H9 (cell line): ENCODE data around the gene DOCK11. TPM values are rescaled to one million over a fixed set of nuclear protein-coding genes. Genes with fewer than 3 reads are reported as not detected.
"Not testable (repeated sequence)": the region's sequence is repeated elsewhere in the genome, so short reads cannot be mapped to it uniquely, and the experiment has no call there.

ENCODE experiments used
- DNase-seq: peaks from one replicate; pipeline ENCODE4 v3.0.0-alpha.2; 2017
- H2AFZ ChIP-seq: one replicate; pipeline ENCODE4 v1.6.1; 2013; ENCODE audit warnings: mild to moderate bottlenecking, low read length, control low read depth, moderate library complexity
- H2AK5ac ChIP-seq: 2 replicates; pipeline ENCODE4 v1.6.1; 2013; ENCODE audit warnings: low read length, control low read depth, mixed read lengths; ENCODE audit not compliant: insufficient read length
- H2BK120ac ChIP-seq: one replicate; pipeline ENCODE4 v1.6.1; 2013; ENCODE audit warnings: low read depth, mild to moderate bottlenecking, low read length, control low read depth, inconsistent platforms; ENCODE audit not compliant: poor library complexity, severe bottlenecking
- H2BK12ac ChIP-seq: 2 replicates; pipeline ENCODE4 v1.6.1; 2013; ENCODE audit warnings: low read length, control low read depth, mixed read lengths, low read depth; ENCODE audit not compliant: insufficient read length
- H2BK15ac ChIP-seq: 2 replicates; pipeline ENCODE4 v1.6.1; 2013; ENCODE audit warnings: low read depth, low read length, control low read depth
- H2BK20ac ChIP-seq: one replicate; pipeline ENCODE4 v1.6.1; 2013; ENCODE audit warnings: low read depth, mild to moderate bottlenecking, low read length, control low read depth, inconsistent platforms; ENCODE audit not compliant: poor library complexity, severe bottlenecking
- H2BK5ac ChIP-seq: 2 replicates; pipeline ENCODE4 v1.6.1; 2013; ENCODE audit warnings: low read length, control low read depth, mixed read lengths; ENCODE audit not compliant: insufficient read length
- H3K14ac ChIP-seq: 2 replicates; pipeline ENCODE4 v1.6.1; 2013; ENCODE audit warnings: low read length, control low read depth; ENCODE audit not compliant: insufficient read depth
- H3K18ac ChIP-seq: 2 replicates; pipeline ENCODE4 v1.6.1; 2013; ENCODE audit warnings: low read depth, mild to moderate bottlenecking, mixed read lengths, low read length, control low read depth; ENCODE audit not compliant: insufficient read length
- H3K23ac ChIP-seq: 2 replicates; pipeline ENCODE4 v1.6.1; 2013; ENCODE audit warnings: low read length, control low read depth, mixed read lengths, low read depth; ENCODE audit not compliant: insufficient read length
- H3K23me2 ChIP-seq: 2 replicates; pipeline ENCODE4 v1.6.1; 2013; ENCODE audit warnings: low read depth, mild to moderate bottlenecking, mixed read lengths, low read length, control low read depth; ENCODE audit not compliant: insufficient read length, poor library complexity, severe bottlenecking
- H3K27ac ChIP-seq: 2 replicates; pipeline ENCODE4 v1.5.1; 2013; ENCODE audit warnings: low read length, control low read depth, mixed read lengths, low read depth; ENCODE audit not compliant: insufficient read length
- H3K27me3 ChIP-seq: 2 replicates; pipeline ENCODE4 v1.6.1; 2013; ENCODE audit warnings: low read length, control low read depth, inconsistent platforms; ENCODE audit not compliant: insufficient read depth
- H3K4ac ChIP-seq: 2 replicates; pipeline ENCODE4 v1.6.1; 2013; ENCODE audit warnings: low read depth, mild to moderate bottlenecking, control low read depth, inconsistent platforms, low read length, moderate library complexity
- H3K4me1 ChIP-seq: 2 replicates; pipeline ENCODE4 v1.6.1; 2013; ENCODE audit warnings: low read length, control low read depth, inconsistent platforms; ENCODE audit not compliant: insufficient read depth
- H3K4me2 ChIP-seq: 2 replicates; pipeline ENCODE4 v1.6.1; 2013; ENCODE audit warnings: low read length, control low read depth, mixed read lengths; ENCODE audit not compliant: insufficient read length, insufficient read depth
- H3K56ac ChIP-seq: 2 replicates; pipeline ENCODE4 v1.6.1; 2013; ENCODE audit warnings: low read depth, mild to moderate bottlenecking, mixed read lengths, low read length, control low read depth; ENCODE audit not compliant: insufficient read length
- H3K79me1 ChIP-seq: 2 replicates; pipeline ENCODE4 v1.6.1; 2013; ENCODE audit warnings: low read depth, mild to moderate bottlenecking, moderate library complexity, low read length, control low read depth, inconsistent platforms; ENCODE audit not compliant: insufficient read depth, poor library complexity, severe bottlenecking
- H3K79me2 ChIP-seq: 2 replicates; pipeline ENCODE4 v1.6.1; 2013; ENCODE audit warnings: low read length, control low read depth, inconsistent platforms; ENCODE audit not compliant: insufficient read depth
- H3K9ac ChIP-seq: 2 replicates; pipeline ENCODE4 v1.6.1; 2013; ENCODE audit warnings: low read length, control low read depth, mixed read lengths; ENCODE audit not compliant: insufficient read length; ENCODE audit errors: extremely low read depth
- H3K9me3 ChIP-seq: one replicate; pipeline ENCODE4 v1.6.1; 2013; ENCODE audit warnings: low read depth, low read length, inconsistent platforms; ENCODE audit not compliant: control insufficient read depth
- H3T11ph ChIP-seq: one replicate; pipeline ENCODE4 v1.6.1; 2013; ENCODE audit warnings: mild to moderate bottlenecking, low read length, control low read depth, inconsistent platforms
- H4K20me1 ChIP-seq: one replicate; pipeline ENCODE4 v1.6.1; 2013; ENCODE audit not compliant: control insufficient read depth, insufficient read length, insufficient read depth
- H4K5ac ChIP-seq: 2 replicates; pipeline ENCODE4 v1.6.1; 2013; ENCODE audit warnings: low read depth, mild to moderate bottlenecking, mixed read lengths, low read length, control low read depth; ENCODE audit not compliant: insufficient read length
- H4K8ac ChIP-seq: replicated peaks from 2 replicates; pipeline ENCODE4 v1.6.1; 2013; ENCODE audit warnings: low read length, control low read depth, mixed read lengths, low read depth; ENCODE audit not compliant: insufficient read length
- H4K91ac ChIP-seq: 2 replicates; pipeline ENCODE4 v1.6.1; 2013; ENCODE audit warnings: low read depth, mild to moderate bottlenecking, moderate library complexity, mixed read lengths, low read length, control low read depth; ENCODE audit not compliant: insufficient read length
- H3K27ac Mint-ChIP-seq, 3 experiments: 2 replicates in 2 of 3; 3 replicates in 1 of 3; pipeline ENCODE4 v1.8.0; 2020 to 2021; ENCODE audit warnings: mixed read lengths in 3 of 3, mild to moderate bottlenecking in 1 of 3, moderate library complexity in 1 of 3
- H3K27me3 Mint-ChIP-seq: 2 replicates; pipeline ENCODE4 v1.8.0; 2021; ENCODE audit warnings: low read depth, mild to moderate bottlenecking, moderate library complexity, mixed read lengths
- H3K36me3 Mint-ChIP-seq, 3 experiments: 2 replicates in 2 of 3; 3 replicates in 1 of 3; pipeline ENCODE4 v1.8.0; 2020 to 2021; ENCODE audit warnings: low read depth in 3 of 3, mixed read lengths in 3 of 3; ENCODE audit not compliant: insufficient read depth in 1 of 3
- H3K4me1 Mint-ChIP-seq, 2 experiments: 2 replicates each; pipeline ENCODE4 v1.8.0; 2020; ENCODE audit warnings: mixed read lengths in 2 of 2
- H3K4me3 Mint-ChIP-seq, 2 experiments: 2 replicates in 1 of 2; 3 replicates in 1 of 2; pipeline ENCODE4 v1.8.0; 2020 to 2021; ENCODE audit warnings: mild to moderate bottlenecking in 2 of 2, mixed read lengths in 2 of 2, moderate library complexity in 1 of 2
- H3K9me3 Mint-ChIP-seq, 2 experiments: 2 replicates in 1 of 2; 3 replicates in 1 of 2; pipeline ENCODE4 v1.8.0; 2020; ENCODE audit warnings: mild to moderate bottlenecking in 2 of 2, mixed read lengths in 2 of 2, moderate library complexity in 1 of 2
- CTCF ChIP-seq: fragments of 200-600 bp; sonication (generic); conservative IDR thresholded peaks from 3 replicates; pipeline ENCODE4 v1.8.0; 2021; ENCODE audit warnings: antibody characterized with exemption, mild to moderate bottlenecking
- WGBS: extraction: QIAGEN DNeasy Blood & Tissue Kit; methylation state at CpG from one replicate; pipeline ENCODE4 v1.1.7; 2013; ENCODE audit warnings: missing lambda C conversion rate, low lambda C conversion rate, mixed read lengths; ENCODE audit not compliant: insufficient read length; ENCODE audit errors: extremely low coverage; 5-methylcytosine and 5-hydroxymethylcytosine counted together
- total RNA-seq: library from RNA; stranded (reverse); gene quantifications from 2 replicates; pipeline ENCODE4 v1.2.1, GENCODE V29; 2021

Gene DOCK11
- total RNA-seq, 1 experiment from 2014 or later = 6.2 TPM

- no peak overlapping the region for H3K14ac ChIP-seq
- no peak overlapping the region for H2AK5ac ChIP-seq
- H2BK5ac ChIP-seq = no peak overlapping the region
- no peaks in the 10 kb centered on the region for H3K23me2 ChIP-seq
- H3T11ph ChIP-seq = no peak overlapping the region
- H3K18ac ChIP-seq = no peak overlapping the region
- no peak overlapping the region for H4K5ac ChIP-seq
- no peaks in the 10 kb centered on the region for H3K27me3 ChIP-seq
- no peak overlapping the region for H3K9ac ChIP-seq
- no peak overlapping the region for H3K56ac ChIP-seq
- H2BK12ac ChIP-seq = no peak overlapping the region
- TF ChIP-seq CTCF = no peak
- no peaks in the 10 kb centered on the region for H3K27me3 Mint-ChIP-seq
- no peak overlapping the region for H2BK15ac ChIP-seq
- H2BK20ac ChIP-seq = no peak overlapping the region
- no CpG with 5 or more reads among the region's 1 CpG for WGBS
- H3K27ac ChIP-seq = no peak overlapping the region
- DNase-seq = no peak
- H2AFZ ChIP-seq = no peak overlapping the region
- no peaks in the 10 kb centered on the region for H3K4me1 ChIP-seq
- no peak overlapping the region for H3K23ac ChIP-seq
- no peak overlapping the region for H4K91ac ChIP-seq
- H4K8ac ChIP-seq = no peak overlapping the region
- H3K4me1 Mint-ChIP-seq = no peaks in the 10 kb centered on the region
- H3K9me3 ChIP-seq = peaks cover 13% of the 10 kb centered on the region
- no peaks in the 10 kb centered on the region for H3K79me2 ChIP-seq
- H3K9me3 Mint-ChIP-seq = peaks cover 0 to 57% of the 10 kb centered on the region in 2 experiments; a peak in 3 of 5 replicates
- H3K4me3 Mint-ChIP-seq = no peak overlapping the region
- no peak overlapping the region for H3K4ac ChIP-seq
- no peak overlapping the region for H3K27ac Mint-ChIP-seq
- no peaks in the 10 kb centered on the region; a peak in 1 of 7 replicates for H3K36me3 Mint-ChIP-seq
- H3K4me2 ChIP-seq = no peak overlapping the region
- no peaks in the 10 kb centered on the region for H4K20me1 ChIP-seq
- no peak overlapping the region for H2BK120ac ChIP-seq
- H3K79me1 ChIP-seq = no peaks in the 10 kb centered on the region
Observed at GRCh38 chrX:118480172-118480571, 15.4 kb upstream of the DOCK11 start.

GRCh38 chrX:118482384-118482783 lies 13.2 kb upstream of the DOCK11 start:
- H3K79me1 ChIP-seq, H2BK120ac ChIP-seq, H3K36me3 Mint-ChIP-seq, H2BK20ac ChIP-seq, H3K9me3 ChIP-seq, H3K27me3 ChIP-seq, H4K5ac ChIP-seq, H3K27ac ChIP-seq, H3K18ac ChIP-seq, DNase-seq, H3K23ac ChIP-seq, H3K4me3 Mint-ChIP-seq, H2BK12ac ChIP-seq, H3K4me1 Mint-ChIP-seq, H3K9ac ChIP-seq, H3K4ac ChIP-seq, H3T11ph ChIP-seq, H3K56ac ChIP-seq, H3K4me2 ChIP-seq, H3K27ac Mint-ChIP-seq, H3K79me2 ChIP-seq, H4K8ac ChIP-seq, H4K20me1 ChIP-seq, H4K91ac ChIP-seq, H3K23me2 ChIP-seq, H3K4me1 ChIP-seq, H2BK5ac ChIP-seq, H3K27me3 Mint-ChIP-seq, H2BK15ac ChIP-seq, H3K14ac ChIP-seq, H2AFZ ChIP-seq, H2AK5ac ChIP-seq: not testable (repeated sequence)
- H3K9me3 Mint-ChIP-seq = peaks cover 0 to 50% of the 10 kb centered on the region in 2 experiments; a peak in 3 of 5 replicates
- WGBS = no CpG with 5 or more reads among the region's 4 CpGs
